IMR-90 (cell line): ENCODE results near the gene MACROD1. TPM values are rescaled to one million over a fixed set of nuclear protein-coding genes. Genes with fewer than 3 reads are reported as not detected.

ENCODE experiments used
- ATAC-seq: fragments of 200-7000 bp; cut with Tn5 transposase; 2 replicates; pipeline ENCODE4 v1.9.1; 2020; ENCODE audit warnings: low read depth, mild to moderate bottlenecking, moderate library complexity
- BruUV-seq: library from RNA; stranded (reverse); fragments of 400-500 nt; replicated peaks from 2 replicates; lab custom pipeline; 2021; lab: Mats Ljungman, UMichigan
- CTCF ChIA-PET: fragments of 300-600 bp; formaldehyde crosslinking; extraction: SDS; loops from one replicate; lab custom pipeline; 2021; ENCODE audit warnings: antibody characterized with exemption; lab: Yijun Ruan, JAX
- POLR2A ChIA-PET: fragments of 300-600 bp; sonication (Branson Sonifier 250); formaldehyde crosslinking; loops from one replicate; lab custom pipeline; 2022; ENCODE audit warnings: antibody characterized with exemption; ENCODE audit not compliant: unreplicated experiment; lab: Charles Lee
- DNase-seq: peaks from one replicate; pipeline ENCODE4 v3.0.0; 2013
- H2AFZ ChIP-seq: replicated peaks from 2 replicates; pipeline ENCODE3; 2013; ENCODE audit warnings: low read length, mild to moderate bottlenecking; ENCODE audit not compliant: poor library complexity
- H2AK5ac ChIP-seq: 2 replicates; pipeline ENCODE4 v1.6.1; 2013; ENCODE audit warnings: low read depth, low read length, inconsistent platforms
- H2AK9ac ChIP-seq: replicated peaks from 2 replicates; pipeline ENCODE3; 2013; ENCODE audit warnings: mild to moderate bottlenecking, low read depth, low read length, moderate library complexity; ENCODE audit not compliant: poor library complexity
- H2BK120ac ChIP-seq: 2 replicates; pipeline ENCODE4 v1.6.1; 2013; ENCODE audit warnings: low read depth, low read length, inconsistent platforms
- H2BK15ac ChIP-seq: 3 replicates; pipeline ENCODE4 v1.6.1; 2013; ENCODE audit warnings: low read depth, low read length, inconsistent platforms
- H2BK20ac ChIP-seq: 2 replicates; pipeline ENCODE4 v1.6.1; 2013; ENCODE audit warnings: low read depth, mild to moderate bottlenecking, inconsistent platforms, low read length, moderate library complexity
- H2BK5ac ChIP-seq: 2 replicates; pipeline ENCODE4 v1.6.1; 2013; ENCODE audit warnings: mild to moderate bottlenecking, low read depth, low read length, inconsistent platforms; ENCODE audit not compliant: poor library complexity, severe bottlenecking
- H3K14ac ChIP-seq: replicated peaks from 2 replicates; pipeline ENCODE4 v1.6.1; 2013; ENCODE audit warnings: low read depth, low read length, inconsistent platforms
- H3K18ac ChIP-seq: 2 replicates; pipeline ENCODE4 v1.6.1; 2013; ENCODE audit warnings: low read depth, low read length, control low read depth
- H3K23ac ChIP-seq: 2 replicates; pipeline ENCODE4 v1.6.1; 2013; ENCODE audit warnings: low read depth, low read length, inconsistent platforms
- H3K27ac ChIP-seq: 2 replicates; pipeline ENCODE4 v1.5.1; 2013; ENCODE audit warnings: mild to moderate bottlenecking, control low read depth, low read length; ENCODE audit not compliant: insufficient read depth
- H3K27me3 ChIP-seq: 2 replicates; pipeline ENCODE4 v1.6.1; 2013; ENCODE audit warnings: low read length; ENCODE audit not compliant: control insufficient read depth, insufficient read depth
- H3K36me3 ChIP-seq: 2 replicates; pipeline ENCODE4 v1.6.1; 2013; ENCODE audit warnings: low read length, mixed read lengths; ENCODE audit not compliant: control insufficient read depth, insufficient read depth
- H3K4ac ChIP-seq: 2 replicates; pipeline ENCODE4 v1.6.1; 2013; ENCODE audit warnings: low read depth, low read length, inconsistent platforms
- H3K4me1 ChIP-seq: 2 replicates; pipeline ENCODE4 v1.6.1; 2013; ENCODE audit warnings: low read length, mixed read lengths; ENCODE audit not compliant: control insufficient read depth, insufficient read depth
- H3K4me2 ChIP-seq: 2 replicates; pipeline ENCODE4 v1.6.1; 2013; ENCODE audit warnings: low read depth, mild to moderate bottlenecking, control low read depth, low read length, moderate library complexity
- H3K4me3 ChIP-seq: 2 replicates; pipeline ENCODE4 v1.5.1; 2013; ENCODE audit warnings: low read depth, mild to moderate bottlenecking, control low read depth, low read length, moderate library complexity; ENCODE audit not compliant: insufficient read depth
- H3K56ac ChIP-seq: 2 replicates; pipeline ENCODE4 v1.6.1; 2013; ENCODE audit warnings: low read length, inconsistent platforms; ENCODE audit not compliant: insufficient read depth; ENCODE audit errors: extremely low read depth
- H3K79me1 ChIP-seq, 2 experiments: 2 replicates each; pipeline ENCODE4 v1.6.1; 2013; ENCODE audit warnings: low read length in 2 of 2, inconsistent platforms in 1 of 2, low read depth in 1 of 2
- H3K9ac ChIP-seq: 2 replicates; pipeline ENCODE4 v1.6.1; 2013; ENCODE audit warnings: low read depth, low read length, control low read depth
- H3K9me1 ChIP-seq: 2 replicates; pipeline ENCODE4 v1.6.1; 2013; ENCODE audit warnings: low read length, inconsistent platforms; ENCODE audit not compliant: insufficient read depth
- H3K9me3 ChIP-seq: 2 replicates; pipeline ENCODE4 v1.6.1; 2013; ENCODE audit warnings: low read length; ENCODE audit not compliant: control insufficient read depth, insufficient read depth
- H4K20me1 ChIP-seq: 2 replicates; pipeline ENCODE4 v1.6.1; 2013; ENCODE audit warnings: low read length, inconsistent platforms; ENCODE audit not compliant: insufficient read depth
- H4K5ac ChIP-seq: 2 replicates; pipeline ENCODE4 v1.6.1; 2013; ENCODE audit warnings: mild to moderate bottlenecking, low read depth, low read length, control low read depth
- H4K8ac ChIP-seq, 2 experiments: 2 replicates each; pipeline ENCODE4 v1.6.1; 2013; ENCODE audit warnings: low read depth in 2 of 2, low read length in 2 of 2, control low read depth in 1 of 2, inconsistent platforms in 1 of 2
- H4K91ac ChIP-seq: 2 replicates; pipeline ENCODE4 v1.6.1; 2013; ENCODE audit warnings: low read depth, low read length, inconsistent platforms; ENCODE audit not compliant: insufficient read depth
- BHLHE40 ChIP-seq: fragments of 150-350 bp; IDR thresholded peaks from 2 replicates; pipeline ENCODE4 v1.6.1; 2016; ENCODE audit warnings: mild to moderate bottlenecking, low read depth, low read length
- CEBPB ChIP-seq: IDR thresholded peaks from 2 replicates; pipeline ENCODE4 v1.6.1; 2012; ENCODE audit warnings: low read depth, low read length, improper control_type of control experiment
- CHD1 ChIP-seq: IDR thresholded peaks from 2 replicates; pipeline ENCODE4 v1.6.1; 2012; ENCODE audit warnings: low read depth, low read length, improper control_type of control experiment
- CTCF ChIP-seq: conservative IDR thresholded peaks from 2 replicates; pipeline ENCODE4 v1.5.1; 2012; ENCODE audit warnings: mild to moderate bottlenecking, low read depth, low read length, improper control_type of control experiment
- FOS ChIP-seq: fragments of 150-350 bp; IDR thresholded peaks from 2 replicates; pipeline ENCODE4 v1.6.1; 2016; ENCODE audit warnings: low read depth, low read length
- MAFK ChIP-seq: IDR thresholded peaks from 2 replicates; pipeline ENCODE4 v1.6.1; 2012; ENCODE audit warnings: low read depth, low read length, improper control_type of control experiment
- MAZ ChIP-seq: IDR thresholded peaks from 2 replicates; pipeline ENCODE4 v1.6.1; 2012; ENCODE audit warnings: low read depth, mild to moderate bottlenecking, low read length, improper control_type of control experiment, moderate library complexity, borderline replicate concordance
- NFE2L2 ChIP-seq: fragments of 150-350 bp; IDR thresholded peaks from 2 replicates; pipeline ENCODE4 v1.6.1; 2016; ENCODE audit warnings: low read depth, mild to moderate bottlenecking, low read length
- POLR2A ChIP-seq: IDR thresholded peaks from 2 replicates; pipeline ENCODE4 v1.6.1; 2012; ENCODE audit warnings: mild to moderate bottlenecking, low read depth, low read length
- RAD21 ChIP-seq: IDR thresholded peaks from 2 replicates; pipeline ENCODE4 v1.6.1; 2012; ENCODE audit warnings: low read length, improper control_type of control experiment
- RCOR1 ChIP-seq: IDR thresholded peaks from 2 replicates; pipeline ENCODE4 v1.6.1; 2012; ENCODE audit warnings: mild to moderate bottlenecking, low read length, improper control_type of control experiment; ENCODE audit not compliant: insufficient replicate concordance
- RFX5 ChIP-seq: IDR thresholded peaks from 2 replicates; pipeline ENCODE4 v1.8.0; 2012; ENCODE audit warnings: low read depth, mild to moderate bottlenecking, low read length, moderate library complexity
- USF2 ChIP-seq: fragments of 150-350 bp; IDR thresholded peaks from 2 replicates; pipeline ENCODE4 v1.6.1; 2017; ENCODE audit warnings: mild to moderate bottlenecking, antibody characterized with exemption, low read length, low read depth
- WGBS, 2 experiments: methylation state at CpG; one replicate each; pipeline versions ENCODE4 v1.1.5 to v1.1.7; 2013; ENCODE audit warnings: missing lambda C conversion rate in 2 of 2; ENCODE audit not compliant: insufficient read length in 1 of 2; ENCODE audit errors: extremely low coverage in 2 of 2; 5-methylcytosine and 5-hydroxymethylcytosine counted together
- dilution Hi-C: fragments of 300-500 bp; cut with HindIII; formaldehyde crosslinking; loops from one replicate; pipeline ENCODE4 v1.14.3; 2018; ENCODE audit warnings: low sequenced_read_pairs; ENCODE audit not compliant: unreplicated experiment
- in situ Hi-C: fragments of 300-500 bp; cut with MboI; formaldehyde crosslinking; loops from 3 replicates; pipeline ENCODE4 v1.14.3; 2019; ENCODE audit warnings: low sequenced_read_pairs, inconsistent platforms, mixed read lengths
- intact Hi-C: fragments of 100-400 bp; cut with micrococcal nuclease; formaldehyde crosslinking; loops from 2 replicates; pipeline ENCODE4 v1.10.0; 2022
- polyA plus RNA-seq, 3 experiments: library from polyadenylated mRNA; depleted of rRNA; stranded (reverse); fragments of >200 nt; gene quantifications; 2 replicates each; pipeline ENCODE4 v1.2.3, GENCODE V29; 2012; ENCODE audit warnings: low replicate concordance in 1 of 3
- total RNA-seq: library from RNA; depleted of rRNA; stranded (reverse); fragments of >200 nt; gene quantifications from 2 replicates; pipeline ENCODE4 v1.2.3, GENCODE V29; 2012
- TF ChIP-seq, protein P1 (sequence below): fragments of 150-350 bp; IDR thresholded peaks from 2 replicates; pipeline ENCODE4 v1.6.1; 2016; ENCODE audit warnings: low read depth, mild to moderate bottlenecking, low read length, moderate library complexity, borderline replicate concordance

MACROD1 gene
- total and polyA plus RNA-seq, 2 of the 4 experiments (the other 2 are of a cell fraction) = 2.5 to 9.3 TPM

DNA sequence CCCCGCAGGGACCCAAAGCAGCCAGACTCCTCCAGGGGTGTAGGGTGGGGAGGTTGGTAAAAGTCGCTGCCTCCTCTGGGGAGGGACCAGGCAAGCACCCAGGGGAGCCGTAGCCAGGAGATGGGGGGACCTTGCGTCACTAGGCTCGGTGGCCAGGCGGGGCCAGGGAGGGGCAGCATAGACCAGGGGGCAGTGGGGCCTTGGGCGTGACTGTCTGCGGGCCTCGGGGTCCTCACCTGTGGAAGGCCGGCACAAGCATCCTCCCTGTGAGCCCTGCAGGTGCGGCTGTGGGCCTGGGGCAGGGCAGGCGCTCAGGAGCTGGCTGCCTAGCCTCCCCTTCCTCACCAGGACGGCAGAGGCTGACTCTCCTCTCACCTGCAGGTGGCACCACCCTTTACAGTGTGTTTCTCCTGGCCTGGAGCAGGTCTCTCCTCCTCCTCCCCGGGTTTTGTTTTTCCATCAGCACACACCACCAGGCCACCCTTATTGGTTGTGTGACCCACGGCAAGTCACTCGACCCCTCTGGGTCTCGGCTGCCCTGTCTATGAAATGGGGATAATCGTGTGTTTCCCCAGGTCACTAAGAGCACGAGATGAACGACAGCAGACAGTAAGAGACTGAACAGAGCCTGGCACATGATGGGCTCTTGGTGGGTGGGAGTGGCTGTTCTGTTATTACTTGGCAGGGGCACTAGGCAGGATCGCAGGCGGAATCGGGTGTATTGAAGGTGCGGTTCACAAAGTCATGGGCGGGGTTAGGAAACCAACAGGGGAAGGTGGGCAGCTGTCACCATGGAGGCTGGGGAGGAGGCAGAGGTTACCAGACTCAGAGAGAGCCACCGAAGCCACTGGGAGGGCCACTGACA is 77.5 kb downstream of the MACROD1 start:
- Histone ChIP-seq H2BK120ac (no peak overlapping the region; the same call in 1 of the 2 replicates), H3K9ac (no peak overlapping the region), H3K27ac (no peak overlapping the region), H4K5ac (no peak overlapping the region), H3K27me3 (no peaks in the 10 kb centered on the region; the same call in 1 of the 2 replicates), H3K23ac (no peak overlapping the region), H3K4me1 (peaks cover 17% of the 10 kb centered on the region; the same call in 1 of the 2 replicates), H3K36me3 (no peaks in the 10 kb centered on the region), H3K79me1 (peaks cover 3 to 11% of the 10 kb centered on the region in 2 experiments; a peak in 2 of 4 replicates), H2AK9ac (no peak overlapping the region), H3K9me1 (peaks cover 8% of the 10 kb centered on the region), H2AFZ (no peak overlapping the region), H3K9me3 (no peaks in the 10 kb centered on the region), H3K14ac (no peak overlapping the region), H4K91ac (peak overlapping the region; percentile 56; the same call in 1 of the 2 replicates), H2BK5ac (no peak overlapping the region), H3K56ac (no peak overlapping the region), H2AK5ac (no peak overlapping the region; the same call in 1 of the 2 replicates), H3K4ac (no peak overlapping the region), H4K20me1 (peaks cover 3% of the 10 kb centered on the region), H3K4me2 (no peak overlapping the region), H2BK15ac (no peak overlapping the region; the same call in 2 of the 3 replicates), H3K4me3 (no peak overlapping the region), H3K18ac (no peak overlapping the region), H4K8ac (no peak overlapping the region), H2BK20ac (no peak overlapping the region)
- WGBS, 2 experiments = 88% methylated on average over 8 of the region's 26 CpGs; no CpG with 5 or more reads in 1 of the 2 experiments
- TF ChIP-seq RFX5 (no peak), MAZ (no peak), CHD1 (no peak), MAFK (no peak), POLR2A (no peak), NFE2L2 (no peak), BHLHE40 (no peak), CTCF (no peak), CEBPB (no peak), RCOR1 (no peak), RAD21 (no peak), USF2 (no peak), FOS (no peak)
- TF ChIP-seq, protein P1, sequence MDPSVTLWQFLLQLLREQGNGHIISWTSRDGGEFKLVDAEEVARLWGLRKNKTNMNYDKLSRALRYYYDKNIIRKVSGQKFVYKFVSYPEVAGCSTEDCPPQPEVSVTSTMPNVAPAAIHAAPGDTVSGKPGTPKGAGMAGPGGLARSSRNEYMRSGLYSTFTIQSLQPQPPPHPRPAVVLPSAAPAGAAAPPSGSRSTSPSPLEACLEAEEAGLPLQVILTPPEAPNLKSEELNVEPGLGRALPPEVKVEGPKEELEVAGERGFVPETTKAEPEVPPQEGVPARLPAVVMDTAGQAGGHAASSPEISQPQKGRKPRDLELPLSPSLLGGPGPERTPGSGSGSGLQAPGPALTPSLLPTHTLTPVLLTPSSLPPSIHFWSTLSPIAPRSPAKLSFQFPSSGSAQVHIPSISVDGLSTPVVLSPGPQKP = no peak
- in situ Hi-C loops (no loop called here), dilution Hi-C loops (no loop called here), intact Hi-C loops (no loop called here)
- ChIA-PET POLR2A (no interaction called here), CTCF (interaction anchor here (0.6 kb wide), 1 partner anchor 20 kb away, joined by 6 read pairs; no protein-coding TSS in a partner anchor)
- BruUV-seq = no TSS peak
- ATAC-seq (no peak), DNase-seq (no peak)
